Gastrocnemius medialis (tissue), 4 donors: ENCODE data around the gene IGFBP4.

Source experiments
- CTCF ChIP-seq, 5 experiments: fragments of 450-650 bp in 3 of 5; fragments of 200-600 bp in 2 of 5; sonication (generic) in 2 of 5; IDR thresholded peaks in 4 of 5; conservative IDR thresholded peaks in 1 of 5; 1 replicate in 4 of 5; 2 replicates in 1 of 5; pipeline ENCODE4 v1.5.1; 2016 to 2019; ENCODE audit warnings: antibody characterized with exemption in 5 of 5, mild to moderate bottlenecking in 3 of 5, moderate library complexity in 3 of 5
- POLR2A ChIP-seq, 2 donors: fragments of 450-650 bp; IDR thresholded peaks; one replicate each; pipeline ENCODE4 v1.6.1; 2017; ENCODE audit warnings: antibody characterized with exemption in 2 of 2, mild to moderate bottlenecking in 2 of 2, moderate library complexity in 2 of 2

GRCh38 chr17:40452921-40453378 lies 9.7 kb downstream of the IGFBP4 start:
- no peak for TF ChIP-seq POLR2A (IDR thresholded peaks at IDR 0.05)
- TF ChIP-seq CTCF (IDR thresholded peaks at IDR 0.05 in 4 of 5, conservative IDR thresholded peaks at IDR 0.05 in 1 of 5): no peak
